GM23338 (cell line): ENCODE measurements around the gene GZF1. TPM values are rescaled to one million over a fixed set of nuclear protein-coding genes. Genes with fewer than 3 reads are reported as not detected.

Experiments used
- ATAC-seq: fragments of 200-7000 bp; cut with Tn5 transposase; 3 replicates; pipeline ENCODE4 v1.9.1; 2020
- DNase-seq: peaks from one replicate; pipeline ENCODE4 v3.0.0-alpha.2; 2015; ENCODE audit warnings: low spot score
- H2AFZ ChIP-seq: fragments of 200-600 bp; sonication (generic); 2 replicates; pipeline ENCODE4 v1.8.0; 2016; ENCODE audit warnings: antibody characterized with exemption, mild to moderate bottlenecking, moderate library complexity
- H3F3A ChIP-seq: fragments of 200-600 bp; sonication (generic); replicated peaks from 2 replicates; pipeline ENCODE4 v1.8.0; 2017; ENCODE audit warnings: antibody characterized with exemption, mixed run types, low read depth
- H3K27ac ChIP-seq: fragments of 200-600 bp; sonication (generic); 2 replicates; pipeline ENCODE4 v1.6.1; 2016; ENCODE audit warnings: low read depth
- H3K27me3 ChIP-seq: fragments of 200-600 bp; sonication (generic); 2 replicates; pipeline ENCODE4 v1.8.0; 2016; ENCODE audit warnings: mild to moderate bottlenecking, mixed run types, moderate library complexity; ENCODE audit not compliant: insufficient read depth
- H3K36me3 ChIP-seq: fragments of 200-600 bp; sonication (generic); 2 replicates; pipeline ENCODE4 v1.8.0; 2016; ENCODE audit warnings: mild to moderate bottlenecking; ENCODE audit not compliant: insufficient read depth
- H3K4me1 ChIP-seq: fragments of 200-600 bp; sonication (generic); 2 replicates; pipeline ENCODE4 v1.8.0; 2016; ENCODE audit warnings: mild to moderate bottlenecking, moderate library complexity; ENCODE audit not compliant: insufficient read depth
- H3K4me2 ChIP-seq: fragments of 200-600 bp; sonication (generic); 2 replicates; pipeline ENCODE4 v1.7.1; 2017; ENCODE audit warnings: mixed run types
- H3K4me3 ChIP-seq: fragments of 200-600 bp; sonication (generic); 2 replicates; pipeline ENCODE4 v1.6.1; 2016; ENCODE audit warnings: mixed run types
- H3K79me2 ChIP-seq: fragments of 200-600 bp; sonication (generic); replicated peaks from 2 replicates; pipeline ENCODE4 v1.8.0; 2017; ENCODE audit warnings: mild to moderate bottlenecking; ENCODE audit not compliant: insufficient read depth
- H3K9me2 ChIP-seq: fragments of 200-600 bp; sonication (generic); 2 replicates; pipeline ENCODE4 v1.8.0; 2017; ENCODE audit not compliant: insufficient read depth
- H4K20me1 ChIP-seq: fragments of 200-600 bp; sonication (generic); replicated peaks from 2 replicates; pipeline ENCODE4 v1.8.0; 2017; ENCODE audit warnings: mild to moderate bottlenecking; ENCODE audit not compliant: insufficient read depth
- H3K27ac Mint-ChIP-seq: 2 replicates; pipeline ENCODE4 v1.8.0; 2020; ENCODE audit warnings: inconsistent platforms, mild to moderate bottlenecking, moderate library complexity, mixed read lengths
- H3K27me3 Mint-ChIP-seq: 3 replicates; pipeline ENCODE4 v1.8.0; 2022; ENCODE audit warnings: low read depth, mild to moderate bottlenecking, moderate library complexity, mixed read lengths, inconsistent platforms; ENCODE audit not compliant: insufficient read depth, poor library complexity
- H3K36me3 Mint-ChIP-seq: 3 replicates; pipeline ENCODE4 v1.8.0; 2021; ENCODE audit warnings: low read depth, mild to moderate bottlenecking, inconsistent platforms, moderate library complexity, mixed read lengths
- H3K4me1 Mint-ChIP-seq: 3 replicates; pipeline ENCODE4 v1.8.0; 2020; ENCODE audit warnings: mild to moderate bottlenecking, inconsistent platforms, mixed read lengths
- H3K4me3 Mint-ChIP-seq: 3 replicates; pipeline ENCODE4 v1.8.0; 2021; ENCODE audit warnings: moderate library complexity, mild to moderate bottlenecking, inconsistent platforms, mixed read lengths
- H3K9me3 Mint-ChIP-seq: 3 replicates; pipeline ENCODE4 v1.8.0; 2020; ENCODE audit warnings: moderate library complexity, mild to moderate bottlenecking, inconsistent platforms, mixed read lengths
- CREB1 ChIP-seq: fragments of 250-450 bp; sonication (Bioruptor Pico); IDR thresholded peaks from 2 replicates; pipeline ENCODE4 v1.5.0; 2020; ENCODE audit warnings: low read depth, mild to moderate bottlenecking, moderate library complexity
- CTCF ChIP-seq, 2 experiments: fragments of 200-600 bp in 1 of 2; sonication (generic) in 1 of 2; conservative IDR thresholded peaks; 2 replicates each; pipeline versions ENCODE4 v1.5.1 to v1.6.1; 2016 to 2017; ENCODE audit warnings: antibody characterized with exemption in 2 of 2, low read depth in 2 of 2, mild to moderate bottlenecking in 2 of 2, moderate library complexity in 1 of 2
- ETS1 ChIP-seq: IDR thresholded peaks from 2 replicates; pipeline ENCODE4 v1.6.1; 2016; ENCODE audit warnings: antibody characterized with exemption
- EZH2 ChIP-seq: fragments of 200-600 bp; sonication (generic); IDR thresholded peaks from one replicate; pipeline ENCODE4 v1.8.0; 2017; ENCODE audit warnings: antibody characterized with exemption, mild to moderate bottlenecking, low read depth; ENCODE audit not compliant: unreplicated experiment
- JUNB ChIP-seq: IDR thresholded peaks from one replicate; pipeline ENCODE4 v1.6.1; 2016; ENCODE audit warnings: antibody characterized with exemption; ENCODE audit not compliant: unreplicated experiment
- POLR2AphosphoS5 ChIP-seq: IDR thresholded peaks from 2 replicates; pipeline ENCODE4 v1.6.1; 2016; ENCODE audit warnings: antibody characterized with exemption, low read depth
- REST ChIP-seq: IDR thresholded peaks from one replicate; pipeline ENCODE4 v1.6.1; 2018; ENCODE audit warnings: antibody characterized with exemption; ENCODE audit not compliant: unreplicated experiment
- STAT1 ChIP-seq: IDR thresholded peaks from one replicate; pipeline ENCODE4 v1.6.1; 2016; ENCODE audit warnings: antibody characterized with exemption; ENCODE audit not compliant: unreplicated experiment
- polyA plus RNA-seq: library from polyadenylated mRNA; unstranded; fragments of >200 nt; fragmentation: Nextera tagmentation; extraction: Ambion mirVana; gene quantifications from 2 replicates; pipeline ENCODE4 v1.2.1, GENCODE V29; 2016
- total RNA-seq: library from RNA; depleted of rRNA; stranded (reverse); fragments of >200 nt; shearing (Covaris generic); gene quantifications from 2 replicates; pipeline ENCODE4 v1.2.3, GENCODE V29; 2014

The GZF1 gene
- total and polyA plus RNA-seq, 2 experiments from 2014 or later = 4.2 to 15.7 TPM

GRCh38 chr20:23349338-23350195, 12.4 kb upstream of the GZF1 start (continued):
- TF ChIP-seq CTCF (conservative IDR thresholded peaks at IDR 0.05; ENCODE audit: low read depth in 2 of 2) = peak in 1 of 2 experiments; percentile 46; a peak in 3 of 4 replicates
- 0 out of 2 replicates have a peak, but pooled peaks have one; percentile 6 for TF ChIP-seq ETS1
- no peak for TF ChIP-seq EZH2

GRCh38 chr20:23350196-23350903, 11.6 kb upstream of the GZF1 start, which contains the start of gene NXT1:
Gene NXT1 (plus strand): TSS chr20:23350791. CDS start chr20:23354042, 3,251 bp downstream.
- peaks cover 14% of the 10 kb centered on the region for H3K27me3 Mint-ChIP-seq
- ATAC-seq = peak; percentile 92

More at GRCh38 chr20:23350196-23350903, 11.6 kb upstream of the GZF1 start, which contains the start of gene NXT1:
- Histone ChIP-seq H3K36me3 (peaks cover 3% of the 10 kb centered on the region; the same call in 1 of the 2 replicates), H4K20me1 (peaks cover 16% of the 10 kb centered on the region), H3K4me2 (peak within 1 kb of the TSS; percentile 92), H3K27me3 (no peaks in the 10 kb centered on the region), H3K9me2 (no peaks in the 10 kb centered on the region), H3K27ac (peak within 1 kb of the TSS; percentile 96), H3K4me3 (peak within 1 kb of the TSS; percentile 95), H3K4me1 (peaks cover 20% of the 10 kb centered on the region), H3F3A (peaks cover 3% of the 10 kb centered on the region; the same call in 1 of the 2 replicates), H2AFZ (peak within 1 kb of the TSS; percentile 92), H3K79me2 (peaks cover 32% of the 10 kb centered on the region)
- Mint-ChIP-seq H3K4me1 (peaks cover 22% of the 10 kb centered on the region), H3K27ac (peak within 1 kb of the TSS; percentile 98), H3K9me3 (no peaks in the 10 kb centered on the region), H3K36me3 (peaks cover 16% of the 10 kb centered on the region; the same call in 2 of the 3 replicates), H3K4me3 (peak within 1 kb of the TSS; percentile 78)
- TF ChIP-seq CREB1 (CRISPR knock-in tag) (peak; percentile 58), REST (no peak), JUNB (no peak), EZH2 (no peak), CTCF (conservative IDR thresholded peaks at IDR 0.05; ENCODE audit: low read depth in 2 of 2) (no peak), STAT1 (no peak), POLR2AphosphoS5 (peak; percentile 75)
- peak; percentile 99 for DNase-seq
